ENCODE data around the gene GATA2. TPM values are rescaled to one million over a fixed set of nuclear protein-coding genes. Genes with fewer than 3 reads are reported as not detected.

The GATA2 gene
- total and polyA plus RNA-seq, 2 experiments from 2014 or later = 0.52 to 0.83 TPM

GRCh38 chr3:128518587-128519490, 25.8 kb upstream of the GATA2 start:
- Histone ChIP-seq H3K4me3 (no peak overlapping the region), H2AFZ (no peak overlapping the region), H3K4me1 (ENCODE audit: insufficient read depth) (no peaks in the 10 kb centered on the region), H3K9me2 (ENCODE audit: insufficient read depth) (no peaks in the 10 kb centered on the region), H3K27me3 (ENCODE audit: insufficient read depth) (no peaks in the 10 kb centered on the region), H3K79me2 (replicated peaks; ENCODE audit: insufficient read depth) (no peaks in the 10 kb centered on the region), H3K27ac (ENCODE audit: low read depth) (no peak overlapping the region), H3K4me2 (no peak overlapping the region), H3K36me3 (ENCODE audit: insufficient read depth) (no peaks in the 10 kb centered on the region), H3F3A (replicated peaks; ENCODE audit: low read depth) (no peaks in the 10 kb centered on the region), H4K20me1 (replicated peaks; ENCODE audit: insufficient read depth) (no peaks in the 10 kb centered on the region)
- ATAC-seq = no peak
- H3K4me3 Mint-ChIP-seq = no peak overlapping the region
- peaks cover 7% of the 10 kb centered on the region; the same call in 2 of the 3 replicates for H3K9me3 Mint-ChIP-seq
- no peaks in the 10 kb centered on the region for H3K4me1 Mint-ChIP-seq
- H3K27me3 Mint-ChIP-seq (ENCODE audit: insufficient read depth, low read depth, poor library complexity) = peaks cover 11% of the 10 kb centered on the region
- TF ChIP-seq CREB1 (CRISPR knock-in tag; IDR thresholded peaks at IDR 0.05; ENCODE audit: low read depth) (no peak), EZH2phosphoT487 (IDR thresholded peaks at IDR 0.05; ENCODE audit: unreplicated experiment) (no peak), POLR2AphosphoS5 (IDR thresholded peaks at IDR 0.05; ENCODE audit: low read depth) (no peak), JUNB (IDR thresholded peaks at IDR 0.05; ENCODE audit: unreplicated experiment) (no peak), NANOG (IDR thresholded peaks at IDR 0.05; ENCODE audit: borderline replicate concordance) (no peak), CTCF (conservative IDR thresholded peaks at IDR 0.05; ENCODE audit: low read depth in 2 of 2) (no peak), EZH2 (IDR thresholded peaks at IDR 0.05; ENCODE audit: low read depth, unreplicated experiment) (no peak), REST (IDR thresholded peaks at IDR 0.05; ENCODE audit: unreplicated experiment) (no peak), STAT1 (IDR thresholded peaks at IDR 0.05; ENCODE audit: unreplicated experiment) (no peak), ZNF114 (CRISPR knock-in tag; IDR thresholded peaks at IDR 0.05) (no peak), ZNF331 (CRISPR knock-in tag; IDR thresholded peaks at IDR 0.05; ENCODE audit: low read depth) (no peak)
- TF ChIP-seq, protein P1, sequence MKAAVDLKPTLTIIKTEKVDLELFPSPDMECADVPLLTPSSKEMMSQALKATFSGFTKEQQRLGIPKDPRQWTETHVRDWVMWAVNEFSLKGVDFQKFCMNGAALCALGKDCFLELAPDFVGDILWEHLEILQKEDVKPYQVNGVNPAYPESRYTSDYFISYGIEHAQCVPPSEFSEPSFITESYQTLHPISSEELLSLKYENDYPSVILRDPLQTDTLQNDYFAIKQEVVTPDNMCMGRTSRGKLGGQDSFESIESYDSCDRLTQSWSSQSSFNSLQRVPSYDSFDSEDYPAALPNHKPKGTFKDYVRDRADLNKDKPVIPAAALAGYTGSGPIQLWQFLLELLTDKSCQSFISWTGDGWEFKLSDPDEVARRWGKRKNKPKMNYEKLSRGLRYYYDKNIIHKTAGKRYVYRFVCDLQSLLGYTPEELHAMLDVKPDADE (IDR thresholded peaks at IDR 0.05) = no peak
- TF ChIP-seq, protein P2, sequence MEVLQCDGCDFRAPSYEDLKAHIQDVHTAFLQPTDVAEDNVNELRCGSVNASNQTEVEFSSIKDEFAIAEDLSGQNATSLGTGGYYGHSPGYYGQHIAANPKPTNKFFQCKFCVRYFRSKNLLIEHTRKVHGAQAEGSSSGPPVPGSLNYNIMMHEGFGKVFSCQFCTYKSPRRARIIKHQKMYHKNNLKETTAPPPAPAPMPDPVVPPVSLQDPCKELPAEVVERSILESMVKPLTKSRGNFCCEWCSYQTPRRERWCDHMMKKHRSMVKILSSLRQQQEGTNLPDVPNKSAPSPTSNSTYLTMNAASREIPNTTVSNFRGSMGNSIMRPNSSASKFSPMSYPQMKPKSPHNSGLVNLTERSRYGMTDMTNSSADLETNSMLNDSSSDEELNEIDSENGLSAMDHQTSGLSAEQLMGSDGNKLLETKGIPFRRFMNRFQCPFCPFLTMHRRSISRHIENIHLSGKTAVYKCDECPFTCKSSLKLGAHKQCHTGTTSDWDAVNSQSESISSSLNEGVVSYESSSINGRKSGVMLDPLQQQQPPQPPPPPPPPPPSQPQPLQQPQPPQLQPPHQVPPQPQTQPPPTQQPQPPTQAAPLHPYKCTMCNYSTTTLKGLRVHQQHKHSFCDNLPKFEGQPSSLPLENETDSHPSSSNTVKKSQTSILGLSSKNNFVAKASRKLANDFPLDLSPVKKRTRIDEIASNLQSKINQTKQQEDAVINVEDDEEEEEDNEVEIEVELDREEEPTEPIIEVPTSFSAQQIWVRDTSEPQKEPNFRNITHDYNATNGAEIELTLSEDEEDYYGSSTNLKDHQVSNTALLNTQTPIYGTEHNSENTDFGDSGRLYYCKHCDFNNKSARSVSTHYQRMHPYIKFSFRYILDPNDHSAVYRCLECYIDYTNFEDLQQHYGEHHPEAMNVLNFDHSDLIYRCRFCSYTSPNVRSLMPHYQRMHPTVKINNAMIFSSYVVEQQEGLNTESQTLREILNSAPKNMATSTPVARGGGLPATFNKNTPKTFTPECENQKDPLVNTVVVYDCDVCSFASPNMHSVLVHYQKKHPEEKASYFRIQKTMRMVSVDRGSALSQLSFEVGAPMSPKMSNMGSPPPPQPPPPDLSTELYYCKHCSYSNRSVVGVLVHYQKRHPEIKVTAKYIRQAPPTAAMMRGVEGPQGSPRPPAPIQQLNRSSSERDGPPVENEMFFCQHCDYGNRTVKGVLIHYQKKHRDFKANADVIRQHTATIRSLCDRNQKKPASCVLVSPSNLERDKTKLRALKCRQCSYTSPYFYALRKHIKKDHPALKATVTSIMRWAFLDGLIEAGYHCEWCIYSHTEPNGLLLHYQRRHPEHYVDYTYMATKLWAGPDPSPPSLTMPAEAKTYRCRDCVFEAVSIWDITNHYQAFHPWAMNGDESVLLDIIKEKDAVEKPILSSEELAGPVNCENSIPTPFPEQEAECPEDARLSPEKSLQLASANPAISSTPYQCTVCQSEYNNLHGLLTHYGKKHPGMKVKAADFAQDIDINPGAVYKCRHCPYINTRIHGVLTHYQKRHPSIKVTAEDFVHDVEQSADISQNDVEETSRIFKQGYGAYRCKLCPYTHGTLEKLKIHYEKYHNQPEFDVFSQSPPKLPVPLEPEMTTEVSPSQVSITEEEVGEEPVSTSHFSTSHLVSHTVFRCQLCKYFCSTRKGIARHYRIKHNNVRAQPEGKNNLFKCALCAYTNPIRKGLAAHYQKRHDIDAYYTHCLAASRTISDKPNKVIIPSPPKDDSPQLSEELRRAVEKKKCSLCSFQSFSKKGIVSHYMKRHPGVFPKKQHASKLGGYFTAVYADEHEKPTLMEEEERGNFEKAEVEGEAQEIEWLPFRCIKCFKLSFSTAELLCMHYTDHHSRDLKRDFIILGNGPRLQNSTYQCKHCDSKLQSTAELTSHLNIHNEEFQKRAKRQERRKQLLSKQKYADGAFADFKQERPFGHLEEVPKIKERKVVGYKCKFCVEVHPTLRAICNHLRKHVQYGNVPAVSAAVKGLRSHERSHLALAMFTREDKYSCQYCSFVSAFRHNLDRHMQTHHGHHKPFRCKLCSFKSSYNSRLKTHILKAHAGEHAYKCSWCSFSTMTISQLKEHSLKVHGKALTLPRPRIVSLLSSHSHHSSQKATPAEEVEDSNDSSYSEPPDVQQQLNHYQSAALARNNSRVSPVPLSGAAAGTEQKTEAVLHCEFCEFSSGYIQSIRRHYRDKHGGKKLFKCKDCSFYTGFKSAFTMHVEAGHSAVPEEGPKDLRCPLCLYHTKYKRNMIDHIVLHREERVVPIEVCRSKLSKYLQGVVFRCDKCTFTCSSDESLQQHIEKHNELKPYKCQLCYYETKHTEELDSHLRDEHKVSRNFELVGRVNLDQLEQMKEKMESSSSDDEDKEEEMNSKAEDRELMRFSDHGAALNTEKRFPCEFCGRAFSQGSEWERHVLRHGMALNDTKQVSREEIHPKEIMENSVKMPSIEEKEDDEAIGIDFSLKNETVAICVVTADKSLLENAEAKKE (CRISPR knock-in tag; IDR thresholded peaks at IDR 0.05) = no peak
- no peaks in the 10 kb centered on the region for H3K36me3 Mint-ChIP-seq (ENCODE audit: low read depth)
- no peak overlapping the region for H3K27ac Mint-ChIP-seq
- DNase-seq (ENCODE audit: low spot score) = no peak

All from GM23338 (cell line).